AG10803 (cell line): ENCODE measurements around the gene SUN2.
A peak's percentile ranks its signal among the peaks of the same experiment; 100 is the strongest.

Experiments
- DNase-seq: peaks from one replicate; pipeline ENCODE4 v3.0.0; 2010; ENCODE audit warnings: low read depth
- H3K4me3 ChIP-seq: 2 replicates; pipeline ENCODE4 v1.5.1; 2011; ENCODE audit warnings: mild to moderate bottlenecking, low read length, control low read depth
- CTCF ChIP-seq: conservative IDR thresholded peaks from 2 replicates; pipeline ENCODE4 v1.5.1; 2011; ENCODE audit warnings: mild to moderate bottlenecking, low read length, control low read depth, inconsistent platforms

SUN2 gene

GRCh38 chr22:38757464-38757757 is 1.6 kb upstream of the SUN2 start:
- no peak overlapping the region for H3K4me3 ChIP-seq
- no peak for TF ChIP-seq CTCF
- DNase-seq = no peak

- no peak for DNase-seq
- TF ChIP-seq CTCF = no peak
- peak overlapping the region; percentile 12 for H3K4me3 ChIP-seq
Observed at GRCh38 chr22:38756711-38757463, 1.1 kb upstream of the SUN2 start.

GRCh38 chr22:38755155-38755910 is 465 bp downstream of the SUN2 start:
- H3K4me3 ChIP-seq = peak overlapping the region; percentile 72
- TF ChIP-seq CTCF = no peak
- DNase-seq = peak; percentile 78

GRCh38 chr22:38754751-38755154 is 1.0 kb downstream of the SUN2 start:
- H3K4me3 ChIP-seq = peak overlapping the region; percentile 72
- no peak for TF ChIP-seq CTCF
- peak; percentile 45 for DNase-seq

GRCh38 chr22:38753948-38754750 is 1.6 kb downstream of the SUN2 start:
- no peak for TF ChIP-seq CTCF
- DNase-seq = peak; percentile 63

GRCh38 chr22:38751422-38752346 is 4.1 kb downstream of the SUN2 start:
- DNase-seq = no peak
- H3K4me3 ChIP-seq = no peak overlapping the region
- TF ChIP-seq CTCF = no peak

More at GRCh38 chr22:38753948-38754750, 1.6 kb downstream of the SUN2 start:
- H3K4me3 ChIP-seq = peak overlapping the region; percentile 72
